MCF 10A (cell line): ENCODE data around the gene SENP3. TPM values are rescaled to one million over a fixed set of nuclear protein-coding genes. Genes with fewer than 3 reads are reported as not detected.

Experiments
- BruUV-seq: library from RNA; stranded (reverse); fragments of 400-500 nt; replicated peaks from 2 replicates; lab custom pipeline; 2021; lab: Mats Ljungman, UMichigan
- CTCF ChIA-PET: fragments of 300-600 bp; sonication (Branson Sonifier 250); formaldehyde crosslinking; extraction: SDS; loops from one replicate; lab custom pipeline; 2021; ENCODE audit warnings: antibody characterized with exemption, inconsistent platforms; lab: Yijun Ruan, JAX
- POLR2A ChIA-PET: fragments of 300-600, 350-650 bp; sonication (Branson Sonifier 250); formaldehyde crosslinking; extraction: SDS; loops from one replicate; lab custom pipeline; 2020; ENCODE audit warnings: antibody characterized with exemption, inconsistent platforms; lab: Yijun Ruan, JAX
- DNase-seq: peaks from one replicate; pipeline ENCODE4 v3.0.0-alpha.2; 2018; ENCODE audit not compliant: unreplicated experiment
- H3K27ac Mint-ChIP-seq: one replicate; pipeline ENCODE4 v1.8.0; 2022; ENCODE audit warnings: mild to moderate bottlenecking, low read depth, mixed read lengths; ENCODE audit not compliant: unreplicated experiment
- H3K27me3 Mint-ChIP-seq: one replicate; pipeline ENCODE4 v1.8.0; 2022; ENCODE audit warnings: mixed read lengths; ENCODE audit not compliant: insufficient read depth, unreplicated experiment
- H3K36me3 Mint-ChIP-seq: one replicate; pipeline ENCODE4 v1.8.0; 2022; ENCODE audit warnings: mild to moderate bottlenecking, moderate library complexity, mixed read lengths; ENCODE audit not compliant: insufficient read depth, unreplicated experiment
- H3K4me1 Mint-ChIP-seq: one replicate; pipeline ENCODE4 v1.8.0; 2022; ENCODE audit warnings: mixed read lengths; ENCODE audit not compliant: insufficient read depth, unreplicated experiment
- H3K4me3 Mint-ChIP-seq: one replicate; pipeline ENCODE4 v1.8.0; 2022; ENCODE audit warnings: mild to moderate bottlenecking, moderate library complexity, mixed read lengths; ENCODE audit not compliant: unreplicated experiment
- H3K9me3 Mint-ChIP-seq: one replicate; pipeline ENCODE4 v1.8.0; 2022; ENCODE audit warnings: mixed read lengths; ENCODE audit not compliant: unreplicated experiment
- intact Hi-C: fragments of 100-400 bp; cut with micrococcal nuclease; formaldehyde crosslinking; loops from 2 replicates; pipeline ENCODE4 v1.14.1; 2022
- total RNA-seq: library from RNA; stranded (reverse); gene quantifications from 2 replicates; pipeline ENCODE4 v1.2.3, GENCODE V29; 2022
- TF ChIP-seq, protein P1 (sequence below): fragments of 200-600 bp; IDR thresholded peaks from one replicate; pipeline ENCODE4 v1.8.0; 2022; ENCODE audit warnings: antibody characterized with exemption, mild to moderate bottlenecking; ENCODE audit not compliant: unreplicated experiment

The SENP3 gene
- total RNA-seq, 1 experiment from 2014 or later, result 67.3 TPM

DNA sequence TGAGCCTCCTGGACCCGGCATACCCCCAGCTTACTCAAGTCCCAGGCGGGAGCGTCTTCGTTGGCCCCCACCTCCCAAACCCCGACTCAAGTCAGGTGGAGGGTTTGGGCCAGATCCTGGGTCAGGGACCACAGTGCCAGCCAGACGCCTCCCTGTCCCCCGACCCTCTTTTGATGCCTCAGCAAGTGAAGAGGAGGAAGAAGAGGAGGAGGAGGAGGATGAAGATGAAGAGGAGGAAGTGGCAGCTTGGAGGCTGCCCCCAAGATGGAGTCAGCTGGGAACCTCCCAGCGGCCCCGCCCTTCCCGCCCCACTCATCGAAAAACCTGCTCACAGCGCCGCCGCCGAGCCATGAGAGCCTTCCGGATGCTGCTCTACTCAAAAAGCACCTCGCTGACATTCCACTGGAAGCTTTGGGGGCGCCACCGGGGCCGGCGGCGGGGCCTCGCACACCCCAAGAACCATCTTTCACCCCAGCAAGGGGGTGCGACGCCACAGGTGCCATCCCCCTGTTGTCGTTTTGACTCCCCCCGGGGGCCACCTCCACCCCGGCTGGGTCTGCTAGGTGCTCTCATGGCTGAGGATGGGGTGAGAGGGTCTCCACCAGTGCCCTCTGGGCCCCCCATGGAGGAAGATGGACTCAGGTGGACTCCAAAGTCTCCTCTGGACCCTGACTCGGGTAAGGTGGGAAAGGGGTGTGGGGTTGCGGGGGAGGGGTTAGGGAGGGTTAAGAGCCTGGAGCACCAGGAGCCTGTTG lies 1.6 kb downstream of the SENP3 start:
- no TSS peak for BruUV-seq
- H3K36me3 Mint-ChIP-seq, result peaks cover 48% of the 10 kb centered on the region
- TF ChIP-seq, protein P1, sequence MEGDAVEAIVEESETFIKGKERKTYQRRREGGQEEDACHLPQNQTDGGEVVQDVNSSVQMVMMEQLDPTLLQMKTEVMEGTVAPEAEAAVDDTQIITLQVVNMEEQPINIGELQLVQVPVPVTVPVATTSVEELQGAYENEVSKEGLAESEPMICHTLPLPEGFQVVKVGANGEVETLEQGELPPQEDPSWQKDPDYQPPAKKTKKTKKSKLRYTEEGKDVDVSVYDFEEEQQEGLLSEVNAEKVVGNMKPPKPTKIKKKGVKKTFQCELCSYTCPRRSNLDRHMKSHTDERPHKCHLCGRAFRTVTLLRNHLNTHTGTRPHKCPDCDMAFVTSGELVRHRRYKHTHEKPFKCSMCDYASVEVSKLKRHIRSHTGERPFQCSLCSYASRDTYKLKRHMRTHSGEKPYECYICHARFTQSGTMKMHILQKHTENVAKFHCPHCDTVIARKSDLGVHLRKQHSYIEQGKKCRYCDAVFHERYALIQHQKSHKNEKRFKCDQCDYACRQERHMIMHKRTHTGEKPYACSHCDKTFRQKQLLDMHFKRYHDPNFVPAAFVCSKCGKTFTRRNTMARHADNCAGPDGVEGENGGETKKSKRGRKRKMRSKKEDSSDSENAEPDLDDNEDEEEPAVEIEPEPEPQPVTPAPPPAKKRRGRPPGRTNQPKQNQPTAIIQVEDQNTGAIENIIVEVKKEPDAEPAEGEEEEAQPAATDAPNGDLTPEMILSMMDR, result no peak
- intact Hi-C loops, result no loop called here
- no peak for DNase-seq
- no peaks in the 10 kb centered on the region for H3K27me3 Mint-ChIP-seq
- H3K4me3 Mint-ChIP-seq, result peak overlapping the region; percentile 81
- POLR2A ChIA-PET, result interaction anchor here (1.0 kb wide), 1 partner anchor 13 kb away, joined by 3 read pairs; no protein-coding TSS in a partner anchor
- CTCF ChIA-PET, result interaction anchor here (0.7 to 7.1 kb wide), 3 partner anchors 22 to 49 kb away, joined by 3 to 123 read pairs (median 10); no protein-coding TSS in a partner anchor
- H3K27ac Mint-ChIP-seq, result peak overlapping the region; percentile 91
- peaks cover 34% of the 10 kb centered on the region for H3K4me1 Mint-ChIP-seq
- no peaks in the 10 kb centered on the region for H3K9me3 Mint-ChIP-seq

DNA sequence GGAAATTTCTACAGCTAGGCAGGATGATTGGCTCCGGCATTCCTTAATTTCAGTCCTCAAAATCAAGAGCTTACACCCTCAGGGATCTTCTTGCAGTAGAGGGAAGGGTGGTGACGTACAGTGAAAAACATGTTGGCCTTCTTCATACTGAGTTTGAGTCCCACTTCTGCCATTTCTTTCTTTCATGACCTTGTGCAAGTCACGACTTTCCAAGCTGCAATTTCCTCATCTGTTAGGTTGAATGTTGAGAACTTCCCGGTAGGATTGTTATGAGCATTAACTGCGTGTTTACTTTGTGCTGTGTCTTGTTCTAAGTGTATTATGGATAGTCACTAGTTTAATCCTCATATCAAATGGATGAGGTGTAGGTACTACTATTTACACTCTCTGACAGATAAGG lies 7.9 kb downstream of the SENP3 start:
- BruUV-seq, result no TSS peak
- Mint-ChIP-seq H3K4me3 (no peak overlapping the region), H3K36me3 (peaks cover 84% of the 10 kb centered on the region), H3K27ac (no peak overlapping the region), H3K9me3 (no peaks in the 10 kb centered on the region), H3K27me3 (no peaks in the 10 kb centered on the region), H3K4me1 (peaks cover 6% of the 10 kb centered on the region)
- intact Hi-C loops, result no loop called here
- no peak for DNase-seq
- ChIA-PET CTCF (interaction anchor here (0.6 to 1.1 kb wide), 3 partner anchors 9 to 258 kb away, joined by 3 to 5 read pairs (median 4); no protein-coding TSS in a partner anchor), POLR2A (interaction anchor here (0.9 to 13.7 kb wide), 5 partner anchors 9 to 170 kb away, joined by 3 to 294 read pairs (median 5); partner anchors contain the start of genes FXR2, MPDU1, POLR2A and SOX15)
- TF ChIP-seq, protein P1, result no peak

GRCh38 chr17:7570351-7570750 lies 8.6 kb downstream of the SENP3 start:
- no peak overlapping the region for H3K4me3 Mint-ChIP-seq
- peaks cover 84% of the 10 kb centered on the region for H3K36me3 Mint-ChIP-seq

More at GRCh38 chr17:7570351-7570750, 8.6 kb downstream of the SENP3 start:
- ChIA-PET CTCF (interaction anchor here (0.7 to 1.1 kb wide), 3 partner anchors 10 to 215 kb away, joined by 3 to 4 read pairs (median 3); no protein-coding TSS in a partner anchor), POLR2A (interaction anchor here (1.0 to 13.7 kb wide), 4 partner anchors 10 to 86 kb away, joined by 5 to 294 read pairs (median 6); partner anchors contain the start of genes FXR2, MPDU1, POLR2A and SOX15)
- Mint-ChIP-seq H3K9me3 (no peaks in the 10 kb centered on the region), H3K4me1 (peaks cover 10% of the 10 kb centered on the region), H3K27ac (no peak overlapping the region), H3K27me3 (no peaks in the 10 kb centered on the region)
- TF ChIP-seq, protein P1, result no peak
- BruUV-seq, result no TSS peak
- no peak for DNase-seq
- intact Hi-C loops, result loop anchor here (5.0 kb wide), 1 partner anchor 117 kb away; the partner anchor contains the start of genes TP53 and WRAP53
